Measurements from ENCODE around the gene SEMA4C. TPM values are rescaled to one million over a fixed set of nuclear protein-coding genes. Genes with fewer than 3 reads are reported as not detected.

Gene SEMA4C
- total and polyA plus RNA-seq, 2 of the 4 experiments (the other 2 are of a cell fraction): 15.8 to 24.3 TPM

- no peak for ATAC-seq (ENCODE audit: low read depth)
Observed at GRCh38 chr2:96898135-96898505, 28.2 kb upstream of the SEMA4C start.

More at GRCh38 chr2:96898135-96898505, 28.2 kb upstream of the SEMA4C start:
- no peak for DNase-seq
- Histone ChIP-seq H2BK20ac (ENCODE audit: low read depth, low read length) (no peak overlapping the region), H2AFZ (replicated peaks; ENCODE audit: low read length, poor library complexity) (no peak overlapping the region), H4K5ac (ENCODE audit: low read depth, low read length) (no peak overlapping the region), H3K4me1 (ENCODE audit: control insufficient read depth, insufficient read depth, low read length) (peaks cover 3% of the 10 kb centered on the region; the same call in 1 of the 2 replicates), H3K9me3 (ENCODE audit: control insufficient read depth, insufficient read depth, low read length) (no peaks in the 10 kb centered on the region), H2AK5ac (ENCODE audit: low read depth, low read length) (no peak overlapping the region), H3K9me1 (ENCODE audit: insufficient read depth, low read length) (no peaks in the 10 kb centered on the region), H3K14ac (replicated peaks; ENCODE audit: low read depth, low read length) (no peak overlapping the region), H2BK15ac (ENCODE audit: low read depth, low read length) (no peak overlapping the region), H4K91ac (ENCODE audit: insufficient read depth, low read depth, low read length) (no peak overlapping the region), H2BK120ac (ENCODE audit: low read depth, low read length) (no peak overlapping the region), H3K27ac (ENCODE audit: insufficient read depth, low read length) (no peak overlapping the region), H4K8ac (ENCODE audit: low read depth in 2 of 2, low read length in 2 of 2) (no peak overlapping the region), H3K27me3 (ENCODE audit: control insufficient read depth, insufficient read depth, low read length) (no peaks in the 10 kb centered on the region; the same call in 1 of the 2 replicates), H3K79me1 (ENCODE audit: low read depth in 1 of 2, low read length in 2 of 2) (no peaks in the 10 kb centered on the region), H3K4me3 (ENCODE audit: insufficient read depth, low read depth, low read length) (no peak overlapping the region), H2BK5ac (ENCODE audit: low read depth, low read length, poor library complexity, severe bottlenecking) (no peak overlapping the region), H3K36me3 (ENCODE audit: control insufficient read depth, insufficient read depth, low read length) (no peaks in the 10 kb centered on the region), H4K20me1 (ENCODE audit: insufficient read depth, low read length) (no peaks in the 10 kb centered on the region), H3K9ac (ENCODE audit: low read depth, low read length) (no peak overlapping the region), H3K18ac (ENCODE audit: low read depth, low read length) (no peak overlapping the region), H3K56ac (ENCODE audit: extremely low read depth, insufficient read depth, low read length) (no peak overlapping the region), H2AK9ac (replicated peaks; ENCODE audit: low read depth, low read length, poor library complexity) (no peak overlapping the region), H3K4ac (ENCODE audit: low read depth, low read length) (no peak overlapping the region), H3K4me2 (ENCODE audit: low read depth, low read length) (no peak overlapping the region), H3K23ac (ENCODE audit: low read depth, low read length) (no peak overlapping the region)
- no peak for TF ChIP-seq CEBPB (IDR thresholded peaks at IDR 0.05; ENCODE audit: low read depth, low read length)
- TF ChIP-seq NFE2L2 (IDR thresholded peaks at IDR 0.05; ENCODE audit: low read depth, low read length): no peak
- TF ChIP-seq, protein P1, sequence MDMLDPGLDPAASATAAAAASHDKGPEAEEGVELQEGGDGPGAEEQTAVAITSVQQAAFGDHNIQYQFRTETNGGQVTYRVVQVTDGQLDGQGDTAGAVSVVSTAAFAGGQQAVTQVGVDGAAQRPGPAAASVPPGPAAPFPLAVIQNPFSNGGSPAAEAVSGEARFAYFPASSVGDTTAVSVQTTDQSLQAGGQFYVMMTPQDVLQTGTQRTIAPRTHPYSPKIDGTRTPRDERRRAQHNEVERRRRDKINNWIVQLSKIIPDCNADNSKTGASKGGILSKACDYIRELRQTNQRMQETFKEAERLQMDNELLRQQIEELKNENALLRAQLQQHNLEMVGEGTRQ (IDR thresholded peaks at IDR 0.05; ENCODE audit: low read depth, low read length): no peak
- TF ChIP-seq CHD1 (IDR thresholded peaks at IDR 0.05; ENCODE audit: low read depth, low read length): no peak
- TF ChIP-seq SMC3 (IDR thresholded peaks at IDR 0.05; ENCODE audit: low read depth, low read length): no peak
- TF ChIP-seq POLR2A (IDR thresholded peaks at IDR 0.05; ENCODE audit: low read depth, low read length): no peak
- TF ChIP-seq, protein P2, sequence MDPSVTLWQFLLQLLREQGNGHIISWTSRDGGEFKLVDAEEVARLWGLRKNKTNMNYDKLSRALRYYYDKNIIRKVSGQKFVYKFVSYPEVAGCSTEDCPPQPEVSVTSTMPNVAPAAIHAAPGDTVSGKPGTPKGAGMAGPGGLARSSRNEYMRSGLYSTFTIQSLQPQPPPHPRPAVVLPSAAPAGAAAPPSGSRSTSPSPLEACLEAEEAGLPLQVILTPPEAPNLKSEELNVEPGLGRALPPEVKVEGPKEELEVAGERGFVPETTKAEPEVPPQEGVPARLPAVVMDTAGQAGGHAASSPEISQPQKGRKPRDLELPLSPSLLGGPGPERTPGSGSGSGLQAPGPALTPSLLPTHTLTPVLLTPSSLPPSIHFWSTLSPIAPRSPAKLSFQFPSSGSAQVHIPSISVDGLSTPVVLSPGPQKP (IDR thresholded peaks at IDR 0.05; ENCODE audit: borderline replicate concordance, low read depth, low read length): no peak
- no peak for TF ChIP-seq RFX5 (IDR thresholded peaks at IDR 0.05; ENCODE audit: low read depth, low read length)
- no peak for TF ChIP-seq RAD21 (IDR thresholded peaks at IDR 0.05; ENCODE audit: low read length)
- no peak for TF ChIP-seq BHLHE40 (IDR thresholded peaks at IDR 0.05; ENCODE audit: low read depth, low read length)
- TF ChIP-seq, protein P3, sequence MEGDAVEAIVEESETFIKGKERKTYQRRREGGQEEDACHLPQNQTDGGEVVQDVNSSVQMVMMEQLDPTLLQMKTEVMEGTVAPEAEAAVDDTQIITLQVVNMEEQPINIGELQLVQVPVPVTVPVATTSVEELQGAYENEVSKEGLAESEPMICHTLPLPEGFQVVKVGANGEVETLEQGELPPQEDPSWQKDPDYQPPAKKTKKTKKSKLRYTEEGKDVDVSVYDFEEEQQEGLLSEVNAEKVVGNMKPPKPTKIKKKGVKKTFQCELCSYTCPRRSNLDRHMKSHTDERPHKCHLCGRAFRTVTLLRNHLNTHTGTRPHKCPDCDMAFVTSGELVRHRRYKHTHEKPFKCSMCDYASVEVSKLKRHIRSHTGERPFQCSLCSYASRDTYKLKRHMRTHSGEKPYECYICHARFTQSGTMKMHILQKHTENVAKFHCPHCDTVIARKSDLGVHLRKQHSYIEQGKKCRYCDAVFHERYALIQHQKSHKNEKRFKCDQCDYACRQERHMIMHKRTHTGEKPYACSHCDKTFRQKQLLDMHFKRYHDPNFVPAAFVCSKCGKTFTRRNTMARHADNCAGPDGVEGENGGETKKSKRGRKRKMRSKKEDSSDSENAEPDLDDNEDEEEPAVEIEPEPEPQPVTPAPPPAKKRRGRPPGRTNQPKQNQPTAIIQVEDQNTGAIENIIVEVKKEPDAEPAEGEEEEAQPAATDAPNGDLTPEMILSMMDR (conservative IDR thresholded peaks at IDR 0.05; ENCODE audit: low read depth, low read length): no peak
- no peak for TF ChIP-seq MAZ (IDR thresholded peaks at IDR 0.05; ENCODE audit: borderline replicate concordance, low read depth, low read length)
- TF ChIP-seq RCOR1 (IDR thresholded peaks at IDR 0.05; ENCODE audit: insufficient replicate concordance, low read length): no peak
- no peak for TF ChIP-seq FOS (IDR thresholded peaks at IDR 0.05; ENCODE audit: low read depth, low read length)
- no peak for TF ChIP-seq MAFK (IDR thresholded peaks at IDR 0.05; ENCODE audit: low read depth, low read length)
- no peak for TF ChIP-seq MXI1 (IDR thresholded peaks at IDR 0.05; ENCODE audit: borderline replicate concordance, low read depth, low read length)
- intact Hi-C loops (cut with micrococcal nuclease): no loop called here
- ChIA-PET POLR2A (ENCODE audit: unreplicated experiment) (no interaction called here), CTCF (no interaction called here)
- in situ Hi-C loops (cut with MboI; ENCODE audit: low sequenced_read_pairs): no loop called here
- BruUV-seq (replicated peaks): no TSS peak
- WGBS, 2 experiments (ENCODE audit: extremely low coverage in 2 of 2, insufficient read length in 1 of 2): 93% methylated on average over 6 of the region's 8 CpGs; no CpG with 5 or more reads in 1 of the 2 experiments
- dilution Hi-C loops (cut with HindIII; ENCODE audit: low sequenced_read_pairs, unreplicated experiment): no loop called here
